GM21825 (cell line): ENCODE data around the gene DAAM1.

Source experiments
- ATAC-seq: cut with Tn5 transposase; IDR thresholded peaks from one replicate; pipeline ENCODE4 v1.9.1; 2021; ENCODE audit warnings: mild to moderate bottlenecking, moderate library complexity; ENCODE audit not compliant: unreplicated experiment

DAAM1 gene

GRCh38 chr14:59358102-59358501, 169.6 kb downstream of the DAAM1 start:
- ATAC-seq, result no peak

- no peak for ATAC-seq
These were observed 170.3 kb downstream of the DAAM1 start for GRCh38 chr14:59358784-59359183.

DNA sequence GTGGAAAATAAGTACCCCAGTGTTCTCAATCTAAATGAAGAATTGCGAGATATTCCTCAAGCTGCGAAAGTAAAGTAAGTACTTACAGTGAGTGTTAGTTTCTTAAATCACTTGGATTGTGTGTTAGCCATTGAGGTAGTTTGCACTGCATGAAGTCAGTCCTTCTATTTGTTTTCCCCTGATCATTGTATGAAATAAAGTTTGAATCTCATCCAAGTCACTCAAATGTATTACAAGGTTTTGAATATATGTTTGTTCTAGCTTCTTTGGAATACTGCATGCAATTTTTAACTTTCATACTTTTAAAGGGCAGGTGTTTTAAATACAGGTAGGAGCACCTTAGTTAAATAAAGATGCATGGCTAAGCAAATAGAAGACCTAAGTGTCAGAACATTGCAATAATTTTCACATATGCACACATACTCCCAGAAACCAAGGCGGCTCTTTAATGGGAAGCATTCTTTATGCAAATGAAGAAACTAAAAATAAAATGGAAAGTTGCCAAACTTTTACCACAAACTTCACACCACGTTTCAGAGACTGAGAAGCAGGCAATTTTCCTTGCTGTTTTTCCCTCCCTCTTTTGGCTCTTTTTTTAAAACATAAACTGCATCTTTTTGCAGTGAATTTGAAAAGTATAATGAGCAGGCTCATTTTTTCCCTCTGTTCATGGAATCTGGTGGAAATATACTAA, 171.1 kb downstream of the DAAM1 start:
- no peak for ATAC-seq

GRCh38 chr14:59360233-59360632, 171.8 kb downstream of the DAAM1 start:
- no peak for ATAC-seq

- ATAC-seq, result no peak
These were observed 172.7 kb downstream of the DAAM1 start for GRCh38 chr14:59360923-59361794.

GRCh38 chr14:59362513-59362912, 174.0 kb downstream of the DAAM1 start:
- ATAC-seq, result no peak

DNA sequence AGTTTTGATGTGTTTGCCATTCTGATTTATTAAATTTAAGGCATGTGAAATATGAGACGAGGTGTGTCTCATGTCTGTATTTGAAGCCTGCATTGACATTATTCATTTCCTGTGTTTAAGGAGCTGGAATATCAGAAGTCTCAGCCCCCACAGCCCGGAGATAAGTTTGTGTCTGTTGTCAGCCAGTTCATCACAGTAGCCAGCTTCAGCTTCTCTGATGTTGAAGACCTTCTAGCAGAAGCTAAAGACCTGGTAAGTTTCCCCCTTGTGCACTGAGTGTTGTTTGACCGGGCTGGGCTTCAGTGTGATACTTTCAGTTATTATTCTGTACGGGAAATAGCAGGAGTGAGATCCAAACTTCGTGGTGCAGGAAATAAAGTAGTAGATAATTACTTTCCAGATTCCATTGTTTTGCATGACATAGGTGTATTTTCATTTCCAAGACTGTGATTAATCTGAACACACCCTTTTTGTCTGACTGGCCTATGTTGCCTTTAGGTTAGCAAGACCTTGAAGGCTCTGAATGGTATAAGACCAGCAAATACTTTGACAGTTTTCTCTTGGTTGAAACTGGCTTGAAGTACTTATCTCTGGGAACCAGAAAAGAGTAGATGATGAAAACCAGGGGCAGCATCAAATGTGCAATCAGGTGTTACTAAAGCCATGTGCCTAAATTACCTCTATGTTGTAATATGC, 175.2 kb downstream of the DAAM1 start:
- no peak for ATAC-seq

DNA sequence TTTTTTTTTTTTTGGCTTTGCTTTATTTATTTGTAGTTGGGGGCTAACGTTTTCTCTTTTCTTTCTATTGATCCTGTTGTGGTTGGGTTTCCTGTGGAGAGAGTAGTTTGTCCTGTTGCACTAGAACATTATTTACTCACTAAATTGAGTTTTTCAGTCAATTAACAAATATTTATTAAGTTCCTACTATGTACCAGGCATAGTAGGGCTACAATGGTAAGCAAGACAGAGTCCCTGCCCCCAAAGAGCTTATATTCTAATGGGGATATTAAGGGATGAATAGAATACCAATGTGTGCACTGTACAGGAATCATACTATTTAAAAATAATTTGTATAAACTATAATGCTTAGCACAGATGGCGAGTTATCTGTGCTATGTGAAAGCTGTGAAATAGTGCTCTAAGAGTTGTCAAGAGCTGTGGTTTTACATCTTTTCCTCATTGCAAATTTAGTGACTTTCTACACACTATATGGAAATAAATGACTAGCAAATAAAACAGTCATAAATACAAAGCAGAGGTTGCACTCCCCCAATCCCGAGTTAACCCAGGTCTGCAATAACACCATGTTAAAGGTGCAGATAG, 181.8 kb downstream of the DAAM1 start:
- ATAC-seq, result no peak

- no peak for ATAC-seq
These were observed 183.3 kb downstream of the DAAM1 start for GRCh38 chr14:59371771-59372170.

DNA sequence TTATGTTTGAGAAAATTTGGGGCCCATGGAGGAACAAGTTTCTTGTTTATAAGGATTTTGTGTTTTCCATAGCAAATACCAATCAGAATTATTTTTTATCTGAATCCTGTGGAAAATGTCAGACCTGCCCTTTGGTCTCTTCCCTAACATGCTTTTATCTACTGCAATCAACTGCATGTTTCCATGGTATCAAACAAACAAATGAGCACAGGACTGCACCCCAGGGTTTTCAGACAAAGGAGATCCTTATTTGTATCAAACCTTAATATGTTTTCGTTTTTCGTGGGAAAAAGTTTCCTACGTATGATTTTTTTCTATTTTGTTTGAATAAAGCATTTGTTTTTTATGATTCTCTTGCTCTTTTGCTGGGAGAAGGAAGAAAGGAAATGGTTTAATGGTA, 185.6 kb downstream of the DAAM1 start:
- no peak for ATAC-seq

DNA sequence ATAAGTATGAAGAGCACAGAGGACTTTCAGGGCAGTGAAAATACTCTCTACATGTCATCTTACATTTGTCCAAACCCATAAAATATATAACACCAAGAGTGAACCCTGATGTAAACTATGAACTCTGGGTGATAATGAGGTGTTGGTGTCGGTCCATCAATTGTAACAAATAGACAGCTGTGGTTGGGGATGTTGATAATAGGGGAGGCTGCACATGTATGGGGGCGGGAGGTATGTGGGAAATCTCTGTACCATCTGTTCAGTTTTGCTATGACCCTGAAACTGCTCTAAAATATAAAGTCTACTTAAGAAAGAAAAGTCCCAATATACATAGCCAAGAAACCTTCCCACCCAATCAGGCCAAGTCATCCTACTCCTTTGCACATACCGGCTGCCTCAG, 188.2 kb downstream of the DAAM1 start:
- no peak for ATAC-seq

- ATAC-seq, result no peak
These were observed 189.0 kb downstream of the DAAM1 start for GRCh38 chr14:59377491-59377890.

DNA sequence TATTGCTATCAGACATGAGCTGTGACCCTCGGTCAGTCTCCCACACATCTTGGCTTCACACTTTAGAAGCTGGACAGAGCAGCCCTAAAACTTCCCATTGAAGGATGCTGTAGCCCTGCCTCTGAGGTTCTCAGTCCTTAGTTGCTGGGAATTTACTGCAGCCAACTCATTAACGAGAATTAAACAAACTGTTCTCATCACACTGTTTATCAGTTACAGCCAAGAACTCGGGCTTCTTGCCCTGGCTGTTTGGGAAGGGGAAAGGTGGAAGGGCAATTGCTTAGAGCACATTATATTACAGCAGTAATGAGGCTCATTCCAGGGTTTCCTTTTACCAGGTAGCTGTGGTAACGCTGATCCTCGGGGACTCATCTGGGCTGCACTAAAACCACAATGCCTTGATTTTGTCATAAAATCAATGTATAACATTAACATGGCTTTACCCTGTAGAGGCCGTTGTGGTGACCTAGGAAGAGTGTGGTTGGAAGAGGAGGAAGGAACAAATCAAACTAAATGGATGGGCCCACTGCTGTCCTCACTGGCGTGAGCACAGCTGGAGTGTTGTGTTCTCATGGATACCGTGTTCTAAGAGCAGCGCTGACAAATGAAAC, 189.6 kb downstream of the DAAM1 start:
- no peak for ATAC-seq

GRCh38 chr14:59389936-59390335, 201.5 kb downstream of the DAAM1 start:
- ATAC-seq, result no peak

- ATAC-seq, result no peak
These were observed 202.9 kb downstream of the DAAM1 start for GRCh38 chr14:59391388-59391787.

DNA sequence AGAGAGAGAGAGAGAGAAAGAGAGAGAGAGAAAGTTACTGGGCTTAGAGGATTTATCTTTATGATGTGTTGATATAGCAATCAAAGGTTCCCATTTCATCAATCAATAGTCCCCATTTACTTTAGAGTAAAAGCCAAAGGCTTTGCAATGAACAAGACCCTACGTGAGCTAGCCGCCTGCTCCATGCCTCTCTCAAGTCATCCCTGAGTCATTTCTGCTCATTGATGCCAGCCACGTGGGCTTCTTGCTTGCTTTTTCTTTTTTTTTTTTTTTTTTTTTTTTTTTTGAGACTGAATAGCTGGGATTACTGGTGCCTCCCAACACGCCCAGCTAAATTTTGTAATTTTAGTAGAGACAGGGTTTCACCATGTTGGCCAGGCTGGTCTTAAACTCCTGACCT, 205.8 kb downstream of the DAAM1 start:
- no peak for ATAC-seq

GRCh38 chr14:59395672-59396071, 207.2 kb downstream of the DAAM1 start:
- ATAC-seq, result no peak

GRCh38 chr14:59398841-59399240, 210.4 kb downstream of the DAAM1 start:
- ATAC-seq, result no peak

GRCh38 chr14:59406454-59407245, 218.2 kb downstream of the DAAM1 start:
- ATAC-seq, result no peak
